Large intestine (tissue), 3 donors: Measurements from ENCODE around the gene CDH3. TPM values are rescaled to one million over a fixed set of nuclear protein-coding genes. Genes with fewer than 3 reads are reported as not detected.
"Not testable (repeated sequence)": the region's sequence is repeated elsewhere in the genome, so short reads cannot be mapped to it uniquely, and the experiment has no call there.

ENCODE experiments used
- DNase-seq, 2 donors: peaks; one replicate each; pipeline versions ENCODE4 v3.0.0 to v3.0.0-alpha.2; 2013
- H3K27ac ChIP-seq: one replicate; pipeline ENCODE4 v1.5.1; 2013; ENCODE audit warnings: low read length
- H3K27me3 ChIP-seq: 2 replicates; pipeline ENCODE4 v1.6.1; 2013; ENCODE audit warnings: low read length; ENCODE audit not compliant: control insufficient read depth, insufficient read depth
- H3K36me3 ChIP-seq: 2 replicates; pipeline ENCODE4 v1.6.1; 2013; ENCODE audit warnings: low read length; ENCODE audit not compliant: control insufficient read depth, insufficient read depth
- H3K4me1 ChIP-seq: one replicate; pipeline ENCODE4 v1.6.1; 2013; ENCODE audit warnings: low read length; ENCODE audit not compliant: control insufficient read depth, insufficient read depth
- H3K4me3 ChIP-seq: one replicate; pipeline ENCODE4 v1.5.1; 2013; ENCODE audit warnings: low read length
- H3K9me3 ChIP-seq: one replicate; pipeline ENCODE4 v1.6.1; 2013; ENCODE audit warnings: mild to moderate bottlenecking, low read depth, low read length, moderate library complexity; ENCODE audit not compliant: control insufficient read depth
- WGBS: methylation state at CpG from one replicate; pipeline ENCODE4 v1.1.5; 2013; ENCODE audit warnings: low lambda C conversion rate; ENCODE audit not compliant: insufficient coverage; 5-methylcytosine and 5-hydroxymethylcytosine counted together
- polyA plus RNA-seq: library from polyadenylated mRNA; unstranded; fragments of 120-200 nt; gene quantifications from one replicate; pipeline ENCODE4 v1.2.1, GENCODE V29; 2013

The CDH3 gene
- polyA plus RNA-seq, 1 donor, result 5.1 TPM

- H3K9me3 ChIP-seq, result no peaks in the 10 kb centered on the region
- no peak overlapping the region for H3K4me3 ChIP-seq
- H3K27ac ChIP-seq, result no peak overlapping the region
- WGBS, result no CpG with 5 or more reads among the region's 23 CpGs
- no peaks in the 10 kb centered on the region for H3K27me3 ChIP-seq
- H3K36me3 ChIP-seq, result no peaks in the 10 kb centered on the region
- no peak for DNase-seq
- H3K4me1 ChIP-seq, result no peaks in the 10 kb centered on the region
These were observed 53.0 kb downstream of the CDH3 start for GRCh38 chr16:68698091-68698490.

GRCh38 chr16:68700120-68700519 lies 55.0 kb downstream of the CDH3 start:
- no CpG with 5 or more reads among the region's 6 CpGs for WGBS

GRCh38 chr16:68700831-68701230 lies 55.7 kb downstream of the CDH3 start:
- Histone ChIP-seq H3K27me3 (no peaks in the 10 kb centered on the region), H3K9me3 (no peaks in the 10 kb centered on the region), H3K36me3 (no peaks in the 10 kb centered on the region), H3K4me3 (no peak overlapping the region), H3K4me1 (no peaks in the 10 kb centered on the region), H3K27ac (no peak overlapping the region)
- WGBS, result no CpG with 5 or more reads among the region's 5 CpGs
- no peak for DNase-seq

More at GRCh38 chr16:68700120-68700519, 55.0 kb downstream of the CDH3 start:
- Histone ChIP-seq H3K4me1 (no peaks in the 10 kb centered on the region), H3K27me3 (no peaks in the 10 kb centered on the region), H3K27ac (no peak overlapping the region), H3K4me3 (no peak overlapping the region), H3K9me3 (no peaks in the 10 kb centered on the region), H3K36me3 (no peaks in the 10 kb centered on the region)
- DNase-seq, result no peak

- no CpG with 5 or more reads among the region's 15 CpGs for WGBS
- no peaks in the 10 kb centered on the region for H3K36me3 ChIP-seq
These were observed 59.2 kb downstream of the CDH3 start for GRCh38 chr16:68704232-68704867.

DNA sequence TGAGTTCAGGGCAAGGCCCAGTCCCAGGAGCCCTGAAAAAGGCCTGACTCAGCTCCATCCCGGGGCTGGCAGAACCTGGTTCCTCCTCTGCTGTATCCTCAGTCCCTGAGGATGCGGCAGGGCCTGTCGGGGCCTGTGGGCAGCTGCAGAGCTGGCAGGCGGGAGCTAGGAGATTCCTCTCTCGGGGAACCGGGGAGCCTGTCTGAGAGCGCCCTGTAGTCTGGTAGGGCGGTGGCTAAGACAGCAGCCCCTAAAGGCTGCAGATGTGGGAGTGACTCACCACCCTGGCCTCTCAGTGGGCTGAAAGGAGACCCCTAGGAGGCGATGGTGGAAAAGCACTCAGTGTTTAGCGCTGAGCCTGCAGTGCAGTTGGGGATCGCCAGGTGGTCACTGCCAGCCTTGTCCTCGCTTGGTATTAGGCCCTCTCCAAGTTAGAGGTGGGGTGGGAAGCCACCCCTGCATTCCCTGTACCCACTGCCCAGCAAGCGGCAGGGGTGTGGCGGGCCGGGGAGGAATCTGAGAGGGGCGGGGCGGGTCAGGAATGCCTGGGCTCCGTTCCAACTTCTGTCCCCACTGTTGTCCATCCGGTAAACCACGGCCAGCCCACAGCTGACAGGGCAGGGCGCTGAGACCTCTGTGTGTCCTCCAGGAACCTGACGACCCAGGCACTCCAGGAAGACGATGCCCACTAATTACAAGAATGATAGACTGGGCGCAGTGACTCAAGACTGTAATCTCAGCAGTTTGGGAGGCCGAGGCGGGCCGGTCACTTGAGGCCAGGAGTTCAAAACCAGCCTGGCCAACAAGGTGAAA lies 62.4 kb downstream of the CDH3 start:
- peak; percentile 73 to 80 for DNase-seq

More at GRCh38 chr16:68704232-68704867, 59.2 kb downstream of the CDH3 start:
- H3K4me3 ChIP-seq, result no peak overlapping the region
- H3K4me1 ChIP-seq, result peaks cover 12% of the 10 kb centered on the region
- H3K27me3 ChIP-seq, result no peaks in the 10 kb centered on the region
- no peak overlapping the region for H3K27ac ChIP-seq
- DNase-seq, result peak; percentile 84 to 88
- no peaks in the 10 kb centered on the region for H3K9me3 ChIP-seq

DNA sequence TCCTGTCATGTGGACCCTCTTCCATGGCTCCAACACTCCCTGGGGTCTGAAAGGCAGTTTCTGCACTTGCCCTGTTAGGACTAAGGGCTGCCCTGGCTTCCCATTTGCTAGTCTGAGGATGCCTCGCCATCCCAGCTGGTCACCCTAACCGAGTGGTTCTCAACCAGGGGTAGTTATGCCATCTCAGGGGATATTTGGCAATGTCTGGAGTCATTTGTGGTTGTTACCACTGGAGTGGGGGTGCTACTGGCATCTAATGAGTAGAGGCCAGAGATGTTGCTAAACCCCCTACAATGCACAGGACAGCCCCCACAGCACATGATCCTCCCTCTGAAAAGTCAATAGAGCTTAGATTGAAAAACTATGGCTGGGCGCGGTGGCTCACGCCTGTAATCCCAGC lies 65.1 kb downstream of the CDH3 start:
- Histone ChIP-seq H3K9me3 (no peaks in the 10 kb centered on the region), H3K4me1 (peaks cover 19% of the 10 kb centered on the region), H3K4me3 (no peak overlapping the region), H3K27me3 (no peaks in the 10 kb centered on the region), H3K27ac (no peak overlapping the region), H3K36me3 (no peaks in the 10 kb centered on the region)
- no CpG with 5 or more reads among the region's 5 CpGs for WGBS
- no peak for DNase-seq

More for the DNA sequence above, 62.4 kb downstream of the CDH3 start:
- H3K9me3 ChIP-seq, result no peaks in the 10 kb centered on the region
- no CpG with 5 or more reads among the region's 27 CpGs for WGBS
- no peaks in the 10 kb centered on the region for H3K36me3 ChIP-seq
- peak overlapping the region; percentile 56 for H3K27ac ChIP-seq
- H3K4me1 ChIP-seq, result peaks cover 12% of the 10 kb centered on the region
- H3K4me3 ChIP-seq, result no peak overlapping the region
- H3K27me3 ChIP-seq, result no peaks in the 10 kb centered on the region

- whole genome bisulfite sequencing, result 67% methylated on average over 1 of the region's 14 CpGs
- no peak overlapping the region for H3K4me3 ChIP-seq
- H3K4me1 ChIP-seq, result peaks cover 29% of the 10 kb centered on the region
- no peaks in the 10 kb centered on the region for H3K27me3 ChIP-seq
- no peaks in the 10 kb centered on the region for H3K9me3 ChIP-seq
- no peak overlapping the region for H3K27ac ChIP-seq
- no peaks in the 10 kb centered on the region for H3K36me3 ChIP-seq
- no peak for DNase-seq
These were observed 66.5 kb downstream of the CDH3 start for GRCh38 chr16:68711421-68712139.

GRCh38 chr16:68713361-68713760 lies 68.3 kb downstream of the CDH3 start:
- DNase-seq, result no peak
- no peak overlapping the region for H3K4me3 ChIP-seq

DNA sequence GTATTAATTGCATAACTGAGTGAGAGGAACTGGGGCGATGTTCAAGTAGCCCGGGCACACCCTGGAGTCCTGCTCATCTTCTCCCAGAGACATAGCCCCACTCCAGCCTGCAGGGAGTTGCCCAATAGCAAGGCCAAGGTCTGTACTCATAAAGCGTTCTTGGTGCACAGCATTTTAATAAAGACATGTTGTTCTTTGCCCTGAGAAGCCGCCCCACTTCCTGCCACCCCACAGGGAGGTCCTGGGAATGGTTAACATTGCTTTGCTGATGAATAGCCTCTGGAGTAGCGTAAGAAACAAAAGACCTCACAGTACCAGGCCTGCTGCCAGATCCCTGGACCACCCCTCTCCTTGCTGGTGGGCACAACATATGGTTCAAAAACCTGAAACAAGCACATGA lies 70.4 kb downstream of the CDH3 start:
- no peaks in the 10 kb centered on the region for H3K36me3 ChIP-seq
- WGBS, result no CpG with 5 or more reads among the region's 5 CpGs
- peak; percentile 89 to 93 for DNase-seq
- peaks cover 2% of the 10 kb centered on the region for H3K9me3 ChIP-seq
- H3K4me1 ChIP-seq, result peaks cover 23% of the 10 kb centered on the region
- H3K27ac ChIP-seq, result peak overlapping the region; percentile 71
- H3K27me3 ChIP-seq, result no peaks in the 10 kb centered on the region
- H3K4me3 ChIP-seq, result no peak overlapping the region

More at GRCh38 chr16:68713361-68713760, 68.3 kb downstream of the CDH3 start:
- 33% methylated on average over 1 of the region's 6 CpGs for WGBS
- Histone ChIP-seq H3K4me1 (peaks cover 19% of the 10 kb centered on the region), H3K27ac (no peak overlapping the region), H3K27me3 (no peaks in the 10 kb centered on the region), H3K36me3 (no peaks in the 10 kb centered on the region), H3K9me3 (peaks cover 2% of the 10 kb centered on the region)

DNA sequence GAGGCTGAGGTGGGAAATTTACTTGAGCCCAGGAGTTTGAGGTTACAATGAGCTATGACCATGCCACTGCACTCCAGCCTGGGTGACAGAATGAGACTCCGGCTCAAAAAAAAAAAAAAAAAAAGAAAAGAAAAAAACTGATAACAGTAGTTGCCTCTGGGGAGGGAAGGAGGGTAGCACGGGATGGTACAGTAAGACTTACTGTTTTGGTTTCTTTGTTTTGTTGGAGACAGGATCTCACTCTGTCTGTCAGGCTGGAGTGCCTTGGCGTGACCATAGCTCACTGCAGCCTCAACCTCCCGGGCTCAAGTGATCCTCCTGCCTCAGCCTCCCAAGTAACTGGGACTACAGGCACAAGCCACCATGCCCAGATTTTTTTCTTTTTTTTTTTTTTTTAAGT lies 71.4 kb downstream of the CDH3 start:
- no CpG with 5 or more reads among the region's 4 CpGs for WGBS
- H3K9me3 ChIP-seq, H3K4me3 ChIP-seq, DNase-seq, H3K27me3 ChIP-seq, H3K36me3 ChIP-seq: not testable (repeated sequence)
- Histone ChIP-seq H3K4me1 (peaks cover 33% of the 10 kb centered on the region), H3K27ac (peak overlapping the region; percentile 71)
